Keratinocyte (primary cell): ENCODE data around the gene SCYGR2. TPM values are rescaled to one million over a fixed set of nuclear protein-coding genes. Genes with fewer than 3 reads are reported as not detected.

Experiments used
- DNase-seq: peaks from one replicate; pipeline ENCODE4 v3.0.0-alpha.2; 2011; ENCODE audit warnings: low read depth, missing footprints, low spot score
- FAIRE-seq: peaks from 2 replicates; lab custom pipeline; 2011; peaks lifted over from hg19 to GRCh38; lab: Jason Lieb, UNC
- H2AFZ ChIP-seq: 2 replicates; pipeline ENCODE4 v1.6.0; 2012; ENCODE audit warnings: low read length, control low read depth, inconsistent platforms; ENCODE audit not compliant: control insufficient read depth
- H3K27ac ChIP-seq: 2 replicates; pipeline ENCODE4 v1.5.1; 2011; ENCODE audit warnings: low read length; ENCODE audit not compliant: control insufficient read depth, insufficient read depth
- H3K27me3 ChIP-seq: 3 replicates; pipeline ENCODE4 v1.6.0; 2011; ENCODE audit warnings: low read length; ENCODE audit not compliant: control insufficient read depth, insufficient read depth; ENCODE audit errors: extremely low read depth
- H3K36me3 ChIP-seq, 2 experiments: 2 replicates in 1 of 2; 3 replicates in 1 of 2; pipeline ENCODE4 v1.5.1; 2011; ENCODE audit warnings: low read length in 2 of 2, mild to moderate bottlenecking in 1 of 2; ENCODE audit not compliant: control insufficient read depth in 2 of 2, insufficient read depth in 2 of 2; ENCODE audit errors: extremely low read depth in 1 of 2
- H3K4me1 ChIP-seq: 3 replicates; pipeline ENCODE4 v1.5.1; 2011; ENCODE audit warnings: low read length; ENCODE audit not compliant: control insufficient read depth, insufficient read depth; ENCODE audit errors: extremely low read depth
- H3K4me2 ChIP-seq: 3 replicates; pipeline ENCODE4 v1.6.0; 2011; ENCODE audit warnings: low read depth, low read length; ENCODE audit not compliant: control insufficient read depth, insufficient read depth; ENCODE audit errors: extremely low read depth
- H3K4me3 ChIP-seq, 3 experiments: fragments of 200-600 bp in 1 of 3; sonication (generic) in 1 of 3; 2 replicates in 2 of 3; 3 replicates in 1 of 3; pipeline ENCODE4 v1.5.1; 2011 to 2016; ENCODE audit warnings: low read length in 3 of 3, mild to moderate bottlenecking in 3 of 3, control low read depth in 2 of 3, inconsistent platforms in 1 of 3, low read depth in 1 of 3, mixed read lengths in 1 of 3, mixed run types in 1 of 3, moderate library complexity in 1 of 3; ENCODE audit not compliant: control insufficient read depth in 2 of 3, insufficient read depth in 2 of 3; ENCODE audit errors: extremely low read depth in 1 of 3
- H3K79me2 ChIP-seq: 2 replicates; pipeline ENCODE4 v1.6.0; 2012; ENCODE audit warnings: low read length; ENCODE audit not compliant: control insufficient read depth, insufficient read depth
- H3K9ac ChIP-seq: 3 replicates; pipeline ENCODE4 v1.6.0; 2011; ENCODE audit warnings: low read length; ENCODE audit not compliant: control insufficient read depth, insufficient read depth; ENCODE audit errors: extremely low read depth
- H3K9me1 ChIP-seq: 3 replicates; pipeline ENCODE4 v1.6.0; 2011; ENCODE audit warnings: low read length; ENCODE audit not compliant: control insufficient read depth, insufficient read depth; ENCODE audit errors: extremely low read depth
- H3K9me3 ChIP-seq: 2 replicates; pipeline ENCODE4 v1.5.1; 2012; ENCODE audit warnings: low read depth, low read length; ENCODE audit not compliant: control insufficient read depth
- H4K20me1 ChIP-seq: 3 replicates; pipeline ENCODE4 v1.6.0; 2011; ENCODE audit warnings: low read length; ENCODE audit not compliant: control insufficient read depth, insufficient read depth; ENCODE audit errors: extremely low read depth
- EZH2 ChIP-seq: IDR thresholded peaks from one replicate; pipeline ENCODE4 v1.6.1; 2012; ENCODE audit warnings: inconsistent platforms, mild to moderate bottlenecking, low read length, moderate library complexity
- dilution Hi-C: fragments of 300-500 bp; cut with MboI; formaldehyde crosslinking; loops from one replicate; pipeline ENCODE4 v1.7.0; 2020; ENCODE audit warnings: low sequenced_read_pairs; ENCODE audit not compliant: extremely low pct_ligation_motif_present
- polyA plus RNA-seq, 5 experiments: library from polyadenylated mRNA; depleted of rRNA in 3 of 5; stranded (reverse) in 3 of 5; stranded (forward) in 1 of 5; unstranded in 1 of 5; fragments of >200 nt; gene quantifications; 1 replicate in 1 of 5; 2 replicates in 3 of 5; 3 replicates in 1 of 5; pipeline versions ENCODE4 v1.2.1 to v1.2.3, GENCODE V29; 2011 to 2012; ENCODE audit warnings: missing spikeins in 2 of 5, low read depth in 1 of 5, low replicate concordance in 1 of 5
- TF ChIP-seq, protein P1 (sequence below), 3 experiments: IDR thresholded peaks in 1 of 3; conservative IDR thresholded peaks in 1 of 3; optimal IDR thresholded peaks in 1 of 3; 2 replicates in 2 of 3; 3 replicates in 1 of 3; pipeline versions ENCODE3 to v1.5.1; 2011; ENCODE audit warnings: low read length in 3 of 3, mild to moderate bottlenecking in 3 of 3, moderate library complexity in 2 of 3, control low read depth in 1 of 3, inconsistent platforms in 1 of 3; ENCODE audit not compliant: insufficient read depth in 2 of 3; ENCODE audit errors: extremely low read depth in 1 of 3

Gene SCYGR2
- polyA plus RNA-seq, 1 donor (not counting 4 experiments of a cell fraction or from before 2014, with no cell fraction given) = not detected

DNA sequence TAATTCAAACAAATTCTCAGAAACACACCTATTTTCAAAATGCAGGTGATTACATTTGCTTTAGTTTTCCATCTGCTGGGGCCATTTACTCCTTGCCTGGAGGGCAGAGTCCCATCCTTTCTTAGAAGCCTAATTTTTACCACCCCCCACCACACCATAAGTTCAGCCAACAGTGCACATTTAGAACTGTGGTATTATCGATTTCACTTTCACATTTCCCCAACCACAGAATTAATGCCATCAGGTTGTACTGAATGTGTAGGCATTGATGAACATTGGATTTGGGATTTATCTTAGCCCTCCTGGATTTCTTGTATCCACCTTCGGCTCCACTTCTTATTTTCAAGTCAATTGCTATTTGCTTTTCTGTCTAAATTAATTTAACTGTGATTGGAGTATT is 11.4 kb downstream of the SCYGR2 start:
- dilution Hi-C loops = no loop called here

DNA sequence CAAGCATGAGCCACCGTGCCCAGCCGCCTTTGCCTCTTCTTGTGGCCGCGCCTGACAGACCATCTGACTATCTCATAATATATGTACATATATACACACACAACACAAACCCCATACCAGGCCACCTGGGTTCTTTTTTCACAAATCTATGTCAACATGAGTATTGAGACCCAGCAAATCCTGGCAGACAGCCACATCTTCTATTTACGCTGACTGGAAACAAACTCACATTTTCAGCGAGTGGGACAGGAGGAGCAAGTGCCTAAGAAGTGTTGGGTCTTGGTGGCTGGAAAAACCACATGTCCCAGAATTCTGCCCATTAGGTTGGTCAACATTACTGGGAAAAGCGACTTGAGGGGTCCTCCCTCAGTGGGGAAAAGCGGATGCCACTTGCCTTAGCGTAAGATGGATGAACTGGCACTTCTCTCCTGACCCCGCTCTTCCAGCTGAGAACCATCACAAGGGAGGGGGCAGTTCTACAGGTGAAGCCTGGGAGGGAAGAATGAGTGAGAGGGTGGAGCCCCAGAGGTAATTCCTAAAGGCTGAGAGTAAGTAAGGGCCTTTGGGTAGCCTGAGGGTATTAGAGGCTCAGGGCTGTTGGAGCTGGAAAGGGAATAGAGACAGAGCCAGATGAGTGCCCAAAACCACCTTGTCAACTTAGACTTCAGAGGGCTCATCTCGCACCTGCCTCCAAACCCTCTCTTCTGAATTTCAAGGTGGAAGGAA is 14.0 kb downstream of the SCYGR2 start:
- H3K9me1 ChIP-seq = no peaks in the 10 kb centered on the region
- H3K36me3 ChIP-seq = no peaks in the 10 kb centered on the region
- H3K4me2 ChIP-seq = no peak overlapping the region
- H3K9ac ChIP-seq = no peak overlapping the region
- H2AFZ ChIP-seq = no peak overlapping the region
- H3K27me3 ChIP-seq = no peaks in the 10 kb centered on the region
- no peaks in the 10 kb centered on the region for H3K9me3 ChIP-seq
- no peaks in the 10 kb centered on the region for H3K79me2 ChIP-seq
- H3K27ac ChIP-seq = no peak overlapping the region
- DNase-seq (no peak), FAIRE-seq (no peak)
- no peaks in the 10 kb centered on the region for H3K4me1 ChIP-seq
- no peaks in the 10 kb centered on the region for H4K20me1 ChIP-seq
- dilution Hi-C loops = no loop called here
- TF ChIP-seq EZH2 = no peak
- TF ChIP-seq, protein P1, sequence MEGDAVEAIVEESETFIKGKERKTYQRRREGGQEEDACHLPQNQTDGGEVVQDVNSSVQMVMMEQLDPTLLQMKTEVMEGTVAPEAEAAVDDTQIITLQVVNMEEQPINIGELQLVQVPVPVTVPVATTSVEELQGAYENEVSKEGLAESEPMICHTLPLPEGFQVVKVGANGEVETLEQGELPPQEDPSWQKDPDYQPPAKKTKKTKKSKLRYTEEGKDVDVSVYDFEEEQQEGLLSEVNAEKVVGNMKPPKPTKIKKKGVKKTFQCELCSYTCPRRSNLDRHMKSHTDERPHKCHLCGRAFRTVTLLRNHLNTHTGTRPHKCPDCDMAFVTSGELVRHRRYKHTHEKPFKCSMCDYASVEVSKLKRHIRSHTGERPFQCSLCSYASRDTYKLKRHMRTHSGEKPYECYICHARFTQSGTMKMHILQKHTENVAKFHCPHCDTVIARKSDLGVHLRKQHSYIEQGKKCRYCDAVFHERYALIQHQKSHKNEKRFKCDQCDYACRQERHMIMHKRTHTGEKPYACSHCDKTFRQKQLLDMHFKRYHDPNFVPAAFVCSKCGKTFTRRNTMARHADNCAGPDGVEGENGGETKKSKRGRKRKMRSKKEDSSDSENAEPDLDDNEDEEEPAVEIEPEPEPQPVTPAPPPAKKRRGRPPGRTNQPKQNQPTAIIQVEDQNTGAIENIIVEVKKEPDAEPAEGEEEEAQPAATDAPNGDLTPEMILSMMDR (optimal IDR thresholded peaks at IDR 0.05 in 1 of 3, IDR thresholded peaks at IDR 0.05 in 1 of 3, conservative IDR thresholded peaks at IDR 0.05 in 1 of 3; ENCODE audit: extremely low read depth in 1 of 3, insufficient read depth in 2 of 3, low read length in 3 of 3) = no peak
- H3K4me3 ChIP-seq = no peak overlapping the region

More for the DNA sequence above, 11.4 kb downstream of the SCYGR2 start:
- TF ChIP-seq EZH2 = no peak
- TF ChIP-seq, protein P1 (optimal IDR thresholded peaks at IDR 0.05 in 1 of 3, IDR thresholded peaks at IDR 0.05 in 1 of 3, conservative IDR thresholded peaks at IDR 0.05 in 1 of 3; ENCODE audit: extremely low read depth in 1 of 3, insufficient read depth in 2 of 3, low read length in 3 of 3) = no peak
- Histone ChIP-seq H3K79me2 (no peaks in the 10 kb centered on the region), H3K9me1 (no peaks in the 10 kb centered on the region), H3K27me3 (no peaks in the 10 kb centered on the region), H3K4me2 (no peak overlapping the region), H3K9me3 (no peaks in the 10 kb centered on the region), H3K4me1 (no peaks in the 10 kb centered on the region), H3K9ac (no peak overlapping the region), H3K36me3 (no peaks in the 10 kb centered on the region), H3K27ac (no peak overlapping the region), H4K20me1 (no peaks in the 10 kb centered on the region), H3K4me3 (no peak overlapping the region), H2AFZ (no peak overlapping the region)
- DNase-seq (no peak), FAIRE-seq (no peak)
